ENCODE data around the gene CCDC149.

DNA sequence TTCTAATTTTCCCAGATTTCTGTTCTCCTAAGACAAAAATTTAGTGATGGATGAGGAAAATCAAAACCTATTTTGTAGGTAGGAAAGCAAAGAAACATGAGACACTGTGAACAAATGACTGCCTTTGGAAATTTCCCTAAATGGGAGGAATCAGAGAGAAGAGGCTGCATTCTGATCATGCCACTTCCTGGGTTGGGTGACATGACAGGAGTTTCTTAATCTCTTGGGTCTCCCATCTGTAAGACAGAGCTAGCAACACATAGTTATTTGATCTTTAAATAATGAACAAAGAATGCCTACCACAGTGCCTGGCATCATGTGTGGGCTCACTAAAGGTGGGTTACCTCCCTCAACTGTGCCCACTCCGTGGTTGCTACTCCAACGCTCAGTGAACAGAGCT is 57.1 kb downstream of the CCDC149 start:
- TF ChIP-seq, protein P1, sequence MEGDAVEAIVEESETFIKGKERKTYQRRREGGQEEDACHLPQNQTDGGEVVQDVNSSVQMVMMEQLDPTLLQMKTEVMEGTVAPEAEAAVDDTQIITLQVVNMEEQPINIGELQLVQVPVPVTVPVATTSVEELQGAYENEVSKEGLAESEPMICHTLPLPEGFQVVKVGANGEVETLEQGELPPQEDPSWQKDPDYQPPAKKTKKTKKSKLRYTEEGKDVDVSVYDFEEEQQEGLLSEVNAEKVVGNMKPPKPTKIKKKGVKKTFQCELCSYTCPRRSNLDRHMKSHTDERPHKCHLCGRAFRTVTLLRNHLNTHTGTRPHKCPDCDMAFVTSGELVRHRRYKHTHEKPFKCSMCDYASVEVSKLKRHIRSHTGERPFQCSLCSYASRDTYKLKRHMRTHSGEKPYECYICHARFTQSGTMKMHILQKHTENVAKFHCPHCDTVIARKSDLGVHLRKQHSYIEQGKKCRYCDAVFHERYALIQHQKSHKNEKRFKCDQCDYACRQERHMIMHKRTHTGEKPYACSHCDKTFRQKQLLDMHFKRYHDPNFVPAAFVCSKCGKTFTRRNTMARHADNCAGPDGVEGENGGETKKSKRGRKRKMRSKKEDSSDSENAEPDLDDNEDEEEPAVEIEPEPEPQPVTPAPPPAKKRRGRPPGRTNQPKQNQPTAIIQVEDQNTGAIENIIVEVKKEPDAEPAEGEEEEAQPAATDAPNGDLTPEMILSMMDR (IDR thresholded peaks at IDR 0.05): no peak
- TF ChIP-seq POLR2AphosphoS5 (IDR thresholded peaks at IDR 0.05) (no peak), POLR2A (IDR thresholded peaks at IDR 0.05) (no peak), EP300 (IDR thresholded peaks at IDR 0.05; ENCODE audit: low read depth) (no peak)

Data from transverse colon (tissue), 4 donors.